HCT116 (cell line): ENCODE data around the gene KPNA4. TPM values are rescaled to one million over a fixed set of nuclear protein-coding genes. Genes with fewer than 3 reads are reported as not detected.
A peak's percentile ranks its signal among the peaks of the same experiment; 100 is the strongest.

Experiments used
- ATAC-seq: fragments of 200-7000 bp; cut with Tn5 transposase; 2 replicates; pipeline ENCODE4 v1.9.1; 2020; ENCODE audit warnings: mild to moderate bottlenecking, moderate library complexity
- BruUV-seq: library from RNA; stranded (reverse); fragments of 400-500 nt; replicated peaks from 2 replicates; lab custom pipeline; 2021; lab: Mats Ljungman, UMichigan
- CTCF ChIA-PET: fragments of 300-600 bp; sonication (Branson Sonifier 250); formaldehyde crosslinking; loops from one replicate; lab custom pipeline; 2021; ENCODE audit warnings: antibody characterized with exemption; lab: Charles Lee
- POLR2A ChIA-PET: fragments of 300-600, 350-600 bp; sonication (Branson Sonifier 250); formaldehyde crosslinking; loops from one replicate; lab custom pipeline; 2021; ENCODE audit warnings: antibody characterized with exemption; lab: Charles Lee
- RAD21 ChIA-PET, 2 experiments: fragments of 300-600 bp; sonication (Branson Sonifier 250); formaldehyde crosslinking; loops; one replicate each; lab custom pipeline; 2023; ENCODE audit warnings: low total read pairs in 2 of 2; ENCODE audit not compliant: uncharacterized antibody in 2 of 2, unreplicated experiment in 2 of 2, low non-redundant PET in 1 of 2; lab: Charles Lee
- DNase-seq: peaks from one replicate; pipeline ENCODE4 v3.0.0-alpha.2; 2010; ENCODE audit warnings: low read depth, low spot score
- H2AFZ ChIP-seq: fragments of 200-600 bp; shearing (Covaris generic), sonication (generic); 2 replicates; pipeline ENCODE4 v1.6.1; 2017; ENCODE audit warnings: low read depth, mixed run types, mixed read lengths, antibody characterized with exemption, low read length; ENCODE audit not compliant: poor library complexity, severe bottlenecking
- H3K27ac ChIP-seq: 2 replicates; pipeline ENCODE4 v1.5.1; 2012; ENCODE audit warnings: low read depth, low read length
- H3K27me3 ChIP-seq: fragments of 200-600 bp; sonication (generic); 2 replicates; pipeline ENCODE4 v1.6.1; 2016; ENCODE audit warnings: mixed run types, low read length, mixed read lengths; ENCODE audit not compliant: insufficient read depth
- H3K36me3 ChIP-seq, 2 experiments: fragments of 200-500 bp in 1 of 2; fragments of 200-600 bp in 1 of 2; sonication (Bioruptor generic) in 1 of 2; sonication (generic) in 1 of 2; 2 replicates each; pipeline versions ENCODE4 v1.5.1 to v1.6.1; 2014 to 2016; ENCODE audit warnings: low read length in 2 of 2, inconsistent platforms in 1 of 2, mixed read lengths in 1 of 2, mixed run types in 1 of 2; ENCODE audit not compliant: insufficient read depth in 2 of 2, control insufficient read depth in 1 of 2
- H3K4me1 ChIP-seq, 2 experiments: fragments of 200-600 bp in 1 of 2; sonication (generic) in 1 of 2; 2 replicates each; pipeline versions ENCODE4 v1.5.1 to v1.6.1; 2012 to 2017; ENCODE audit warnings: low read length in 2 of 2, inconsistent platforms in 1 of 2, mild to moderate bottlenecking in 1 of 2, mixed read lengths in 1 of 2, mixed run types in 1 of 2, moderate library complexity in 1 of 2; ENCODE audit not compliant: insufficient read depth in 2 of 2, control insufficient read depth in 1 of 2
- H3K4me2 ChIP-seq: fragments of 200-600 bp; sonication (generic); 2 replicates; pipeline ENCODE4 v1.6.1; 2017; ENCODE audit warnings: mixed run types, low read length, mixed read lengths
- H3K4me3 ChIP-seq, 2 experiments: fragments of 200-600 bp in 1 of 2; sonication (generic) in 1 of 2; replicated peaks in 1 of 2; 2 replicates each; pipeline ENCODE4 v1.5.1; 2011 to 2016; ENCODE audit warnings: low read length in 2 of 2, control low read depth in 1 of 2, low read depth in 1 of 2, mild to moderate bottlenecking in 1 of 2, mixed read lengths in 1 of 2, mixed run types in 1 of 2
- H3K79me2 ChIP-seq: fragments of 200-600 bp; sonication (generic); 2 replicates; pipeline ENCODE4 v1.6.1; 2017; ENCODE audit warnings: mild to moderate bottlenecking, mixed run types, low read length, moderate library complexity, mixed read lengths; ENCODE audit not compliant: insufficient read depth
- H3K9ac ChIP-seq: fragments of 200-600 bp; sonication (generic); 2 replicates; pipeline ENCODE4 v1.6.1; 2016; ENCODE audit warnings: low read length, mixed read lengths
- H3K9me2 ChIP-seq: fragments of 200-600 bp; sonication (generic), shearing (Covaris generic); 2 replicates; pipeline ENCODE4 v1.6.1; 2017; ENCODE audit warnings: mixed run types, mild to moderate bottlenecking, moderate library complexity; ENCODE audit not compliant: insufficient read depth
- H3K9me3 ChIP-seq, 2 experiments: fragments of 200-500 bp in 1 of 2; fragments of 200-600 bp in 1 of 2; sonication (Bioruptor generic) in 1 of 2; sonication (generic) in 1 of 2; 2 replicates each; pipeline ENCODE4 v1.6.1; 2014 to 2017; ENCODE audit warnings: low read length in 2 of 2, mixed read lengths in 2 of 2, inconsistent platforms in 1 of 2, low read depth in 1 of 2, mild to moderate bottlenecking in 1 of 2, mixed run types in 1 of 2, moderate library complexity in 1 of 2; ENCODE audit not compliant: control insufficient read depth in 1 of 2, insufficient read depth in 1 of 2
- H4K20me1 ChIP-seq: fragments of 200-600 bp; sonication (generic), shearing (Covaris generic); 2 replicates; pipeline ENCODE4 v1.6.1; 2017; ENCODE audit warnings: mixed run types, mild to moderate bottlenecking, moderate library complexity; ENCODE audit not compliant: insufficient read depth
- CBX3 ChIP-seq: IDR thresholded peaks from 2 replicates; pipeline ENCODE4 v1.6.1; 2012; ENCODE audit warnings: low read depth
- EGR1 ChIP-seq: IDR thresholded peaks from 2 replicates; pipeline ENCODE4 v1.6.1; 2012; ENCODE audit warnings: low read depth
- ELF1 ChIP-seq: IDR thresholded peaks from 2 replicates; pipeline ENCODE4 v1.6.1; 2012; ENCODE audit warnings: low read depth, borderline replicate concordance
- EZH2 ChIP-seq: fragments of 200-600 bp; sonication (generic); IDR thresholded peaks from 2 replicates; pipeline ENCODE4 v1.6.1; 2017; ENCODE audit warnings: antibody characterized with exemption, mixed run types
- EZH2phosphoT487 ChIP-seq: fragments of 200-600 bp; IDR thresholded peaks from 2 replicates; pipeline ENCODE4 v1.6.1; 2018; ENCODE audit warnings: antibody characterized with exemption, borderline replicate concordance
- FOSL1 ChIP-seq: IDR thresholded peaks from 2 replicates; pipeline ENCODE4 v1.6.1; 2012; ENCODE audit warnings: low read depth
- JUND ChIP-seq: IDR thresholded peaks from 2 replicates; pipeline ENCODE4 v1.6.1; 2012
- POLR2AphosphoS5 ChIP-seq: IDR thresholded peaks from 2 replicates; pipeline ENCODE4 v1.6.1; 2011; ENCODE audit warnings: mild to moderate bottlenecking, low read depth, low read length, moderate library complexity
- RAD21 ChIP-seq: IDR thresholded peaks from 2 replicates; pipeline ENCODE4 v1.6.1; 2012; ENCODE audit warnings: low read depth, mild to moderate bottlenecking
- SP1 ChIP-seq: IDR thresholded peaks from 2 replicates; pipeline ENCODE4 v1.6.1; 2012; ENCODE audit warnings: low read depth
- SRF ChIP-seq: IDR thresholded peaks from 2 replicates; pipeline ENCODE4 v1.6.1; 2012; ENCODE audit warnings: low read depth
- TCF7L2 ChIP-seq: IDR thresholded peaks from 2 replicates; pipeline ENCODE4 v1.7.0; 2011; ENCODE audit warnings: borderline replicate concordance, inconsistent platforms; ENCODE audit not compliant: insufficient read depth, insufficient read length; ENCODE audit errors: extremely low read depth
- ZFX ChIP-seq: fragments of 450-650 bp; IDR thresholded peaks from 2 replicates; pipeline ENCODE4 v1.6.1; 2017
- intact Hi-C: fragments of 100-400 bp; cut with micrococcal nuclease; formaldehyde crosslinking; loops from 2 replicates; pipeline ENCODE4 v1.10.0; 2022
- total RNA-seq: library from RNA; stranded (reverse); gene quantifications from one replicate; pipeline ENCODE4 v1.2.1, GENCODE V29; 2021; ENCODE audit not compliant: unreplicated experiment
- TF ChIP-seq, protein P1 (sequence below): IDR thresholded peaks from 2 replicates; pipeline ENCODE4 v1.6.1; 2012
- TF ChIP-seq, protein P2 (sequence below): IDR thresholded peaks from 2 replicates; pipeline ENCODE4 v1.6.1; 2011; ENCODE audit warnings: mild to moderate bottlenecking, low read length, moderate library complexity; ENCODE audit not compliant: insufficient replicate concordance; ENCODE audit errors: extremely low read depth

The KPNA4 gene
- total RNA-seq, 1 experiment from 2014 or later: 43.1 TPM

DNA sequence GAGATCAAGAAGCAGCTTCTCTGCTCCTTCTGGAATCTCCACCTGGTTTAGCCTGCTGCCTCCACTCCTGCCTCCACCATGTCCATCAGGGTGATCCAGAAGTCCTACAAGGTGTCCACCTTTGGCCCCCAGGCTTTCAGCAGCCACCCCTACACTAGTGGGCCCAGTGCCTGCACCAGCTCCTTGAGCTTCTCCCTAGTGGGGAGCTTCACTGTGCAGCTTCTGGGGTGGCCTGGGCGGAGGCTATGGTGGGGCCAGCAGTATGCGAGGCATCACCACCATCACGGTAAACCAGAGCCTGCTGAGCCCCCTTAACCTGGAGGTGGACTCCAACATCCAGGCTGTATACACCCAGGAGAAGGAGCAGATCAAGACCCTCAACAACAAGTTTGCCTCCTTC, 2.4 kb upstream of the KPNA4 start:
- DNase-seq: no peak
- no peak overlapping the region for H3K4me2 ChIP-seq
- BruUV-seq: no TSS peak

DNA sequence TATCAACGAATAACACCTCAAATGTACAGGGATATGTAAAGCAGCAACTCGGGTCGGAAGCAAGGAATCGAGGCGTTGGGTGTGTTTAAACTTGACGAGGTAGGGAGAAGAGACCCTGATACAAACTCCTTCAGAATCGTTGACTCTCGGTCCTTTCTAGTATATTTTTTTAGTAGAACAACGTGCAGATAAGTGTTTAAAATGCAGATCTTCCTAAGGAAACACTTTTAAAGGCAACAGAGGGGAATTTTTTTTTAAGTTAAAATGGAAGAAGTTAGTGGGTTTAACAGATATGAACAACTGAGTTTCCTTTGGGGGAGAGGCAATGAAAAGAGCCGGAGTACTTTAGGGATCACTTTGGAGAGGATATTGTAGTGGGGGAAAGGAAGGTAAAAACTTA, 1.1 kb upstream of the KPNA4 start:
- peak overlapping the region; percentile 95; the same call in 1 of the 2 replicates for H3K27ac ChIP-seq
- POLR2A ChIA-PET: no interaction called here
- H2AFZ ChIP-seq: no peak overlapping the region
- intact Hi-C loops: loop anchor here (5.0 kb wide), 1 partner anchor 101 kb away; no protein-coding TSS in a partner anchor
- peak overlapping the region; percentile 95 for H3K4me2 ChIP-seq
- DNase-seq (no peak), ATAC-seq (no peak)
- H3K27me3 ChIP-seq: no peaks in the 10 kb centered on the region
- peaks cover 6 to 23% of the 10 kb centered on the region in 2 experiments; a peak in 3 of 4 replicates for H3K4me1 ChIP-seq
- TSS peak; percentile 83 for BruUV-seq
- no peaks in the 10 kb centered on the region for H3K9me2 ChIP-seq
- peaks cover 43% of the 10 kb centered on the region for H3K79me2 ChIP-seq
- H3K9ac ChIP-seq: peak overlapping the region; percentile 83
- H3K36me3 ChIP-seq: no peaks in the 10 kb centered on the region
- peaks cover 9% of the 10 kb centered on the region; the same call in 1 of the 2 replicates for H4K20me1 ChIP-seq
- CTCF ChIA-PET: no interaction called here
- H3K4me3 ChIP-seq: peak overlapping the region; percentile 71 to 79
- H3K9me3 ChIP-seq: no peaks in the 10 kb centered on the region
- RAD21 ChIA-PET: no interaction called here
- TF ChIP-seq SRF (no peak), POLR2AphosphoS5 (no peak), RAD21 (no peak), FOSL1 (no peak), EGR1 (no peak), CBX3 (no peak), JUND (no peak), TCF7L2 (no peak), EZH2 (no peak), EZH2phosphoT487 (no peak), SP1 (no peak)
- TF ChIP-seq, protein P1, sequence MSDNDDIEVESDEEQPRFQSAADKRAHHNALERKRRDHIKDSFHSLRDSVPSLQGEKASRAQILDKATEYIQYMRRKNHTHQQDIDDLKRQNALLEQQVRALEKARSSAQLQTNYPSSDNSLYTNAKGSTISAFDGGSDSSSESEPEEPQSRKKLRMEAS: no peak
- TF ChIP-seq, protein P2, sequence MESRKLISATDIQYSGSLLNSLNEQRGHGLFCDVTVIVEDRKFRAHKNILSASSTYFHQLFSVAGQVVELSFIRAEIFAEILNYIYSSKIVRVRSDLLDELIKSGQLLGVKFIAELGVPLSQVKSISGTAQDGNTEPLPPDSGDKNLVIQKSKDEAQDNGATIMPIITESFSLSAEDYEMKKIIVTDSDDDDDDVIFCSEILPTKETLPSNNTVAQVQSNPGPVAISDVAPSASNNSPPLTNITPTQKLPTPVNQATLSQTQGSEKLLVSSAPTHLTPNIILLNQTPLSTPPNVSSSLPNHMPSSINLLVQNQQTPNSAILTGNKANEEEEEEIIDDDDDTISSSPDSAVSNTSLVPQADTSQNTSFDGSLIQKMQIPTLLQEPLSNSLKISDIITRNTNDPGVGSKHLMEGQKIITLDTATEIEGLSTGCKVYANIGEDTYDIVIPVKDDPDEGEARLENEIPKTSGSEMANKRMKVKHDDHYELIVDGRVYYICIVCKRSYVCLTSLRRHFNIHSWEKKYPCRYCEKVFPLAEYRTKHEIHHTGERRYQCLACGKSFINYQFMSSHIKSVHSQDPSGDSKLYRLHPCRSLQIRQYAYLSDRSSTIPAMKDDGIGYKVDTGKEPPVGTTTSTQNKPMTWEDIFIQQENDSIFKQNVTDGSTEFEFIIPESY: no peak

More for the DNA sequence above, 2.4 kb upstream of the KPNA4 start:
- ATAC-seq: no peak
- Histone ChIP-seq H3K27me3 (no peaks in the 10 kb centered on the region), H3K9me3 (no peaks in the 10 kb centered on the region), H3K4me1 (peaks cover 6 to 23% of the 10 kb centered on the region in 2 experiments; a peak in 3 of 4 replicates), H4K20me1 (peaks cover 4% of the 10 kb centered on the region; the same call in 1 of the 2 replicates), H3K9ac (no peak overlapping the region), H2AFZ (no peak overlapping the region), H3K27ac (no peak overlapping the region), H3K36me3 (no peaks in the 10 kb centered on the region), H3K9me2 (no peaks in the 10 kb centered on the region), H3K79me2 (peaks cover 30% of the 10 kb centered on the region), H3K4me3 (no peak overlapping the region)
- ChIA-PET RAD21 (no interaction called here), CTCF (interaction anchor here (1.2 kb wide), 1 partner anchor 9 kb away, joined by 3 read pairs; no protein-coding TSS in a partner anchor), POLR2A (no interaction called here)
- intact Hi-C loops: loop anchor here (5.0 kb wide), 1 partner anchor 100 kb away; no protein-coding TSS in a partner anchor
- TF ChIP-seq POLR2AphosphoS5: no peak
- TF ChIP-seq EGR1: no peak
- TF ChIP-seq RAD21: no peak
- TF ChIP-seq TCF7L2: no peak
- TF ChIP-seq ZFX: no peak
- no peak for TF ChIP-seq EZH2phosphoT487
- TF ChIP-seq ELF1: no peak
